DMS 273 (cell line): ENCODE data around the gene DGKB.

Experiments used
- DNase-seq: peaks from one replicate; lab custom pipeline; 2025; ENCODE audit not compliant: unreplicated experiment; lab: John Stamatoyannopoulos, UW

DGKB gene

GRCh38 chr7:14902589-14903067 is at the start of gene DGKB:
TSS of gene DGKB (minus strand) at chr7:14902751.
- no peak for DNase-seq

- DNase-seq, result no peak
Measured at GRCh38 chr7:14950013-14950412, 47.5 kb upstream of the DGKB start.

- DNase-seq, result no peak
Measured at GRCh38 chr7:14938181-14938580, 35.6 kb upstream of the DGKB start.

GRCh38 chr7:14937581-14937980 is 35.0 kb upstream of the DGKB start:
- DNase-seq, result no peak

- no peak for DNase-seq
Measured at GRCh38 chr7:14936554-14936953, 34.0 kb upstream of the DGKB start.

- DNase-seq, result no peak
Measured at GRCh38 chr7:14934839-14935238, 32.3 kb upstream of the DGKB start.

GRCh38 chr7:14931511-14932215 is 29.1 kb upstream of the DGKB start:
- no peak for DNase-seq

- peak; percentile 13 for DNase-seq
Measured at GRCh38 chr7:14924398-14924797, 21.8 kb upstream of the DGKB start.

- no peak for DNase-seq
Measured at GRCh38 chr7:14911077-14911476, 8.5 kb upstream of the DGKB start.

- no peak for DNase-seq
Measured at GRCh38 chr7:14908697-14909096, 6.1 kb upstream of the DGKB start.

GRCh38 chr7:14905764-14906163 is 3.2 kb upstream of the DGKB start:
- no peak for DNase-seq

- no peak for DNase-seq
Measured at GRCh38 chr7:14900051-14900450, 2.5 kb downstream of the DGKB start.

GRCh38 chr7:14899030-14899429 is 3.5 kb downstream of the DGKB start:
- DNase-seq, result peak; percentile 55

- no peak for DNase-seq
Measured at GRCh38 chr7:14896461-14896860, 6.1 kb downstream of the DGKB start.

- no peak for DNase-seq
Measured at GRCh38 chr7:14894826-14895225, 7.7 kb downstream of the DGKB start.

- no peak for DNase-seq
Measured at GRCh38 chr7:14892961-14893360, 9.6 kb downstream of the DGKB start.

GRCh38 chr7:14891289-14891688 is 11.3 kb downstream of the DGKB start:
- DNase-seq, result no peak

- no peak for DNase-seq
Measured at GRCh38 chr7:14888962-14889361, 13.6 kb downstream of the DGKB start.

- DNase-seq, result no peak
Measured at GRCh38 chr7:14886533-14886932, 16.0 kb downstream of the DGKB start.

- no peak for DNase-seq
Measured at GRCh38 chr7:14875941-14876587, 26.5 kb downstream of the DGKB start.

- no peak for DNase-seq
Measured at GRCh38 chr7:14871880-14872279, 30.7 kb downstream of the DGKB start.

GRCh38 chr7:14870394-14870793 is 32.2 kb downstream of the DGKB start:
- DNase-seq, result no peak

- DNase-seq, result no peak
Measured at GRCh38 chr7:14868937-14869336, 33.6 kb downstream of the DGKB start.
